Testis (tissue), 3 donors: ENCODE data around the gene ADAM8. TPM values are rescaled to one million over a fixed set of nuclear protein-coding genes. Genes with fewer than 3 reads are reported as not detected.

Experiments
- DNase-seq: peaks from one replicate; pipeline ENCODE4 v3.0.0-alpha.2; 2019
- H3K27ac ChIP-seq, 2 donors: fragments of 200-600 bp; sonication (generic); one replicate each; pipeline ENCODE4 v1.5.1; 2019
- H3K27me3 ChIP-seq: fragments of 200-600 bp; sonication (generic); one replicate; pipeline ENCODE4 v1.5.1; 2019
- H3K36me3 ChIP-seq: fragments of 200-600 bp; sonication (generic); one replicate; pipeline ENCODE4 v1.5.1; 2017; ENCODE audit warnings: low read depth; ENCODE audit errors: missing control alignments
- H3K4me1 ChIP-seq: fragments of 200-600 bp; sonication (generic); one replicate; pipeline ENCODE4 v1.5.1; 2019
- H3K4me3 ChIP-seq, 2 donors: fragments of 200-600 bp; sonication (generic); one replicate each; pipeline ENCODE4 v1.5.1; 2017 to 2019
- H3K9me3 ChIP-seq: fragments of 200-600 bp; sonication (generic); one replicate; pipeline ENCODE4 v1.5.1; 2017
- POLR2A ChIP-seq: fragments of 450-650 bp; IDR thresholded peaks from one replicate; pipeline ENCODE4 v1.6.1; 2017; ENCODE audit warnings: antibody characterized with exemption, mild to moderate bottlenecking, moderate library complexity
- WGBS, 2 donors: methylation state at CpG; one replicate each; pipeline ENCODE4 v1.1.5; 2018; 5-methylcytosine and 5-hydroxymethylcytosine counted together
- intact Hi-C: fragments of 100-400 bp; cut with DNase I; formaldehyde crosslinking; loops from one replicate; pipeline ENCODE4 v1.15.1; 2023; ENCODE audit warnings: low total_unique reads
- microRNA counts, 2 donors: library from miRNA; unstranded; fragments of <30 nt; microRNA quantifications; one replicate each; lab custom pipeline; 2016
- microRNA-seq, 2 donors: library from miRNA; unstranded; fragments of <30 nt; microRNA quantifications; one replicate each; pipeline ENCODE4, GENCODE V29; 2016; ENCODE audit warnings: borderline number of aligned reads in 2 of 2, borderline replicate concordance in 1 of 2
- polyA plus RNA-seq: library from polyadenylated mRNA; stranded (reverse); fragments of 350-450 nt; fragmentation: Illumina TruSeq; extraction: RNeasy Lipid Tissue Mini Kit (QIAGEN cat#74804); gene quantifications from one replicate; pipeline ENCODE4 v1.2.3, GENCODE V29; 2014; ENCODE audit warnings: low read depth, low replicate concordance; ENCODE audit not compliant: insufficient read depth
- total RNA-seq, 2 donors: library from RNA; depleted of rRNA; stranded (reverse); fragments of >200 nt; gene quantifications; one replicate each; pipeline ENCODE4 v1.2.3, GENCODE V29; 2016
- TF ChIP-seq, protein P1 (sequence below), 3 experiments: fragments of 450-650 bp in 2 of 3; fragments of 200-600 bp in 1 of 3; sonication (generic) in 1 of 3; IDR thresholded peaks; one replicate each; pipeline ENCODE4 v1.5.1; 2016 to 2019; ENCODE audit warnings: antibody characterized with exemption in 3 of 3, mild to moderate bottlenecking in 2 of 3, moderate library complexity in 1 of 3

Gene ADAM8
- total and polyA plus RNA-seq, 3 donors from 2014 or later, result 3.5 to 14.6 (median 12.8) TPM

- Histone ChIP-seq H3K9me3 (no peaks in the 10 kb centered on the region), H3K36me3 (no peaks in the 10 kb centered on the region), H3K27me3 (no peaks in the 10 kb centered on the region), H3K27ac (no peak overlapping the region), H3K4me1 (no peaks in the 10 kb centered on the region), H3K4me3 (no peak overlapping the region)
- no peak for DNase-seq
- intact Hi-C loops, result no loop called here
- TF ChIP-seq POLR2A, result no peak
- TF ChIP-seq, protein P1, sequence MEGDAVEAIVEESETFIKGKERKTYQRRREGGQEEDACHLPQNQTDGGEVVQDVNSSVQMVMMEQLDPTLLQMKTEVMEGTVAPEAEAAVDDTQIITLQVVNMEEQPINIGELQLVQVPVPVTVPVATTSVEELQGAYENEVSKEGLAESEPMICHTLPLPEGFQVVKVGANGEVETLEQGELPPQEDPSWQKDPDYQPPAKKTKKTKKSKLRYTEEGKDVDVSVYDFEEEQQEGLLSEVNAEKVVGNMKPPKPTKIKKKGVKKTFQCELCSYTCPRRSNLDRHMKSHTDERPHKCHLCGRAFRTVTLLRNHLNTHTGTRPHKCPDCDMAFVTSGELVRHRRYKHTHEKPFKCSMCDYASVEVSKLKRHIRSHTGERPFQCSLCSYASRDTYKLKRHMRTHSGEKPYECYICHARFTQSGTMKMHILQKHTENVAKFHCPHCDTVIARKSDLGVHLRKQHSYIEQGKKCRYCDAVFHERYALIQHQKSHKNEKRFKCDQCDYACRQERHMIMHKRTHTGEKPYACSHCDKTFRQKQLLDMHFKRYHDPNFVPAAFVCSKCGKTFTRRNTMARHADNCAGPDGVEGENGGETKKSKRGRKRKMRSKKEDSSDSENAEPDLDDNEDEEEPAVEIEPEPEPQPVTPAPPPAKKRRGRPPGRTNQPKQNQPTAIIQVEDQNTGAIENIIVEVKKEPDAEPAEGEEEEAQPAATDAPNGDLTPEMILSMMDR (IDR thresholded peaks at IDR 0.05), result no peak
- 81 to 90% methylated on average over 10 to 28 of the region's 28 CpGs for WGBS, 2 donors
Observed at GRCh38 chr10:133214468-133215410, 61.9 kb downstream of the ADAM8 start.

DNA sequence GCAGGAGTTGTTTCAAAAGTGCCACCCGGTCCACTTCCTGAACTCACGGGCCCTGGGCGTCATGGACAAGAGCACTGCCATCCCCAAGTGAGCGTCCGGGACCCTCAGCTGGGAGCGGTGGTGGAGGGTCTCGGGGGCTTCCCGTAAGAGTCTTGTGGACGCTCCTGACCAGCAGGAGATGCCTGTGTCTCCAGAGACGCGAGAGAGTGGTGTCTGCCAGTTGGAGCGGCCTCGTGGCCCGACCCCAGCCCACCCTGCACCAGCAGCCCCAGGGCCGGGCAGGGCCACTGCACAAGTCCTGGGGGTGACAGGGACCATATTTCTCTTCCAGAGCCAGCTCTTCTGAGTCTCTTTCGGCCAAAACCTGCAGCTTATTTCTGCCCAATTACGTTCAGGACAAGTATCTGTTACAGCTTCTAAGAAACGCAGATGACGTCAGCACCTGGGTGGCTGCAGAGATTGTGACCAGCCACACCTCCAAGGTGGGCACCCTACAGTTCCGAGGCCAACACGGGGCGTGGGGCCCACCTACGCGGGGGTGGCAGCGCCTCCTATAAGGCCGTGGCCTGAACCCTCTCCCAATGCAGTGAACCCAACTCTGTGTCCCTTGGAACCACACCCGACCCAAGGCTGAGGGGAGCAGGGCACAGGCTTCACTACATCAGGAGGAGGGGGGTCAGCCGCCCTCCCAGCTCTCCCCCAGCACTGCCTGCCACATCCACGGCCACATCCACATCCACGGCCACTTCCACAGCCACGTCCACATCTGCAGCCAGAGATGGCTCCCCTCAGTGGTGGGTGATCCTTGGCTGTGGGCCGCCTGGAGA is 62.8 kb downstream of the ADAM8 start:
- TF ChIP-seq POLR2A, result no peak
- TF ChIP-seq, protein P1 (IDR thresholded peaks at IDR 0.05), result no peak
- no peaks in the 10 kb centered on the region for H3K36me3 ChIP-seq
- DNase-seq, result no peak
- no peaks in the 10 kb centered on the region for H3K9me3 ChIP-seq
- intact Hi-C loops, result no loop called here
- no peak overlapping the region for H3K4me3 ChIP-seq
- H3K27me3 ChIP-seq, result no peaks in the 10 kb centered on the region
- 88 to 92% methylated on average over 20 to 32 of the region's 32 CpGs for WGBS, 2 donors
- no peaks in the 10 kb centered on the region for H3K4me1 ChIP-seq
- no peak overlapping the region for H3K27ac ChIP-seq

- no peak overlapping the region for H3K27ac ChIP-seq
- no peaks in the 10 kb centered on the region for H3K36me3 ChIP-seq
- 92% methylated on average over 17 of the region's 20 CpGs; no CpG with 5 or more reads in 1 of the 2 donors for WGBS, 2 donors
- no peaks in the 10 kb centered on the region for H3K4me1 ChIP-seq
- H3K27me3 ChIP-seq, result no peaks in the 10 kb centered on the region
- no peaks in the 10 kb centered on the region for H3K9me3 ChIP-seq
- H3K4me3 ChIP-seq, result no peak overlapping the region
- TF ChIP-seq, protein P1 (IDR thresholded peaks at IDR 0.05), result no peak
- TF ChIP-seq POLR2A, result no peak
- no peak for DNase-seq
- intact Hi-C loops, result no loop called here
Observed at GRCh38 chr10:133212853-133213494, 63.7 kb downstream of the ADAM8 start.

MicroRNAs encoded within 50 kb of the gene (microRNA counts, 767-probe panel; counts per million panel counts)
- microRNA hsa-miR-202-3p (lab: Ali Mortazavi, UCI), result 6,034 to 6,285 counts per million in 2 donors

Small RNA genes within 50 kb of the gene (microRNA-seq; reads per million reads assigned to microRNA genes)
- gene MIR202, result 26,222 to 29,763 reads per million in 2 donors

Other genes with a start within 250 kb of the ADAM8 start
- gene ADGRA1, start 188.9 kb downstream of the ADAM8 start, total RNA-seq, result 1 to 10 TPM; 1.1 to 1.4 TPM
- gene ADGRA1, start 188.9 kb downstream of the ADAM8 start, polyA plus RNA-seq, result 0.95 TPM
- 10 to 100 TPM; 13.3 to 19.8 TPM for gene KNDC1, start 116.6 kb downstream of the ADAM8 start, total RNA-seq
- 4.2 TPM for gene KNDC1, start 116.6 kb downstream of the ADAM8 start, polyA plus RNA-seq
- gene UTF1, start 46.7 kb downstream of the ADAM8 start, total RNA-seq, result 10 to 100 TPM; 17.2 to 18.6 TPM
- gene UTF1, start 46.7 kb downstream of the ADAM8 start, polyA plus RNA-seq, result 5.3 TPM
- gene VENTX, start 39.0 kb downstream of the ADAM8 start, total RNA-seq, result 1 to 10 TPM; 2.2 to 3.5 TPM
- gene VENTX, start 39.0 kb downstream of the ADAM8 start, polyA plus RNA-seq, result 1.5 TPM
- 100 to 1,000 TPM in 1 of 2 donors, 10 to 100 TPM in 1; 84.3 to 101 TPM for gene TUBGCP2, start 32.0 kb upstream of the ADAM8 start, total RNA-seq
- gene TUBGCP2, start 32.0 kb upstream of the ADAM8 start, polyA plus RNA-seq, result 76.0 TPM
- 10 to 100 TPM; 46.5 to 50.5 TPM for gene ZNF511, start 32.0 kb upstream of the ADAM8 start, total RNA-seq
- 39.6 TPM for gene ZNF511, start 32.0 kb upstream of the ADAM8 start, polyA plus RNA-seq
- gene CALY, start 60.0 kb upstream of the ADAM8 start, total RNA-seq, result 10 to 100 TPM; 19.2 to 35.5 TPM
- 4.9 TPM for gene CALY, start 60.0 kb upstream of the ADAM8 start, polyA plus RNA-seq
- gene PRAP1, start 70.5 kb upstream of the ADAM8 start, total RNA-seq, result 10 to 100 TPM; 10.1 to 24.6 TPM
- 11.3 TPM for gene PRAP1, start 70.5 kb upstream of the ADAM8 start, polyA plus RNA-seq
- gene FUOM, start 81.2 kb upstream of the ADAM8 start, total RNA-seq, result 10 to 100 TPM in 1 of 2 donors, 1 to 10 TPM in 1; 9.5 to 12.8 TPM
- 13.6 TPM for gene FUOM, start 81.2 kb upstream of the ADAM8 start, polyA plus RNA-seq
- gene ECHS1, start 96.5 kb upstream of the ADAM8 start, total RNA-seq, result 100 to 1,000 TPM; 104 to 118 TPM
- 118 TPM for gene ECHS1, start 96.5 kb upstream of the ADAM8 start, polyA plus RNA-seq
- 10 to 100 TPM; 24.8 to 49.5 TPM for gene PAOX, start 102.4 kb upstream of the ADAM8 start, total RNA-seq
- 91.5 TPM for gene PAOX, start 102.4 kb upstream of the ADAM8 start, polyA plus RNA-seq
- gene MTG1, start 117.3 kb upstream of the ADAM8 start, total RNA-seq, result 10 to 100 TPM; 72.9 to 84.8 TPM
- gene MTG1, start 117.3 kb upstream of the ADAM8 start, polyA plus RNA-seq, result 76.1 TPM
- 1 to 10 TPM; 1.7 to 1.8 TPM for gene SPRN, start 147.8 kb upstream of the ADAM8 start, total RNA-seq
- gene SPRN, start 147.8 kb upstream of the ADAM8 start, polyA plus RNA-seq, result 2.7 TPM
- gene SCART1, start 177.1 kb upstream of the ADAM8 start, total RNA-seq, result 10 to 100 TPM; 11.6 to 13.1 TPM
- gene SCART1, start 177.1 kb upstream of the ADAM8 start, polyA plus RNA-seq, result 1.6 TPM